GM19455 (cell line): Measurements from ENCODE around the gene DNAI2.

Experiments
- ATAC-seq: cut with Tn5 transposase; IDR thresholded peaks from one replicate; pipeline ENCODE4 v1.9.1; 2021; ENCODE audit not compliant: unreplicated experiment

Gene DNAI2

GRCh38 chr17:74358697-74359096 is 84.7 kb downstream of the DNAI2 start:
- no peak for ATAC-seq

GRCh38 chr17:74359916-74360315 is 85.9 kb downstream of the DNAI2 start:
- ATAC-seq, result no peak

GRCh38 chr17:74360899-74361229 is 86.8 kb downstream of the DNAI2 start:
- no peak for ATAC-seq

- no peak for ATAC-seq
Measured at GRCh38 chr17:74361230-74362068, 87.4 kb downstream of the DNAI2 start, which contains the start of gene BTBD17. BTBD17 (minus strand) TSS chr17:74361868; CDS start chr17:74361819, 49 bp downstream.

- no peak for ATAC-seq
Measured at GRCh38 chr17:74362069-74362405, 88.0 kb downstream of the DNAI2 start.

GRCh38 chr17:74362810-74363498 is 88.9 kb downstream of the DNAI2 start:
- ATAC-seq, result no peak
